Measurements from ENCODE around the gene TRIO. TPM values are rescaled to one million over a fixed set of nuclear protein-coding genes. Genes with fewer than 3 reads are reported as not detected.

The TRIO gene
- total and polyA plus RNA-seq, 2 of the 8 experiments (the other 6 are each of a cell fraction or from before 2014, with no cell fraction given): 35.1 to 69.1 TPM

DNA sequence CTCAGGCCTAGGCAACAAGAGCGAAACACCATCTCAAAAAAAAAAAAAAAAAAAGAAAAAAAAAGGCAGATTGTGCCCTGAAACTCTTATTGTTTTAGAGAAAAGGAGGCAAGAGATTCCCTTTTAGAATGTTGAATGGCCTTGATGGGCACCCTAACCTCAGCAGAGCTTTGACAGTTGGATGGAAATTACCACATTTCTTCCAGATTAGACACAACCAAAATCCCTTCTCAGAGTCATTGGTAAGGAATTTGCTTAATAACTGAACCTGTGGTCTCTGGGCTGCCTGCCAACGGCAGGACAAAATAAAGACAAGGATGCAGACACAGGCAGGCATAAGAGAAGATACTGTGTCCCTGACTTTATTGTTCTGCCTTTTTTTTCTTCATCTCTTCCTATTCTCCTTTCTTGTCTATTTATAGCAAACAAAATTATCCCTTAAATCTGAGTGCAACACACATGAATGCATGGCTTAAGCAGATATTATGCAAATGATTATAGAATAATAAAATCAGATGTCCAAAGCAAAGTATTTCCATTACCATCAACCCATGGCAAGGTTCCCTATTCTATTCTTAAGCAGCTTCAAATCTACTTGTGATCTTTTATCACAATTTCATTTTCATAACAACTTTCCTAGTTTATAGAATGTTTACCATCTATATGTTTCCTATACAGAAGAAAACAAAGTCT is 37.3 kb upstream of the TRIO start:
- Histone ChIP-seq H3K14ac (ENCODE audit: insufficient read length) (no peak overlapping the region), H3K36me3 (ENCODE audit: control insufficient read depth in 2 of 4, insufficient read depth in 4 of 4, low read length in 3 of 4) (no peaks in the 10 kb centered on the region), H3K4me3 (ENCODE audit: extremely low read depth in 1 of 4, insufficient read depth in 2 of 4, low read depth in 3 of 4, low read length in 4 of 4) (no peak overlapping the region), H2AK5ac (ENCODE audit: low read depth, low read length) (no peak overlapping the region), H3K27me3 (replicated peaks in 1 of 4; ENCODE audit: control insufficient read depth in 3 of 4, extremely low read depth in 1 of 4, insufficient read depth in 3 of 4, low read length in 3 of 4) (no peaks in the 10 kb centered on the region; a peak in 2 of 7 replicates), H3K79me2 (ENCODE audit: control insufficient read depth in 1 of 2, insufficient read depth in 2 of 2, low read length in 2 of 2) (no peaks in the 10 kb centered on the region), H2AFZ (ENCODE audit: low read length) (no peak overlapping the region), H3K4me1 (replicated peaks in 1 of 4; ENCODE audit: control insufficient read depth in 3 of 4, insufficient read depth in 4 of 4, low read length in 3 of 4) (peaks cover 0 to 9% (median 1%) of the 10 kb centered on the region in 4 experiments; a peak in 3 of 7 replicates), H2BK15ac (ENCODE audit: low read length) (no peak overlapping the region), H4K20me1 (replicated peaks in 1 of 2; ENCODE audit: control insufficient read depth in 1 of 2, insufficient read depth in 2 of 2, low read length in 2 of 2) (no peaks in the 10 kb centered on the region), H3K18ac (ENCODE audit: extremely low read depth, low read length) (no peak overlapping the region), H2BK5ac (ENCODE audit: low read depth, low read length) (no peak overlapping the region), H3K4me2 (ENCODE audit: insufficient read depth in 1 of 2, low read depth in 2 of 2, low read length in 2 of 2) (no peak overlapping the region), H2BK120ac (replicated peaks; ENCODE audit: low read depth, low read length) (no peak overlapping the region), H3K56ac (replicated peaks; ENCODE audit: insufficient read length, low read depth, low read length) (no peak overlapping the region), H4K91ac (replicated peaks; ENCODE audit: insufficient read length, low read length) (no peak overlapping the region), H3K9ac (replicated peaks in 1 of 4; ENCODE audit: extremely low read depth in 1 of 4, low read depth in 3 of 4, low read length in 3 of 4) (no peak overlapping the region), H4K5ac (ENCODE audit: insufficient read length, low read depth, low read length) (no peak overlapping the region), H3K79me1 (ENCODE audit: low read depth, low read length) (no peaks in the 10 kb centered on the region), H3K23me2 (ENCODE audit: low read depth, low read length) (no peaks in the 10 kb centered on the region), H3K27ac (ENCODE audit: low read depth, low read length) (no peak overlapping the region), H4K8ac (ENCODE audit: extremely low read depth, insufficient read depth, low read length) (no peak overlapping the region), H3K4ac (replicated peaks; ENCODE audit: insufficient read length, low read depth, low read length) (no peak overlapping the region), H3K23ac (ENCODE audit: insufficient read length) (no peak overlapping the region), H2BK12ac (ENCODE audit: low read depth, low read length) (no peak overlapping the region), H2BK20ac (ENCODE audit: low read length) (no peak overlapping the region), H3K9me3 (ENCODE audit: insufficient read depth in 2 of 2, low read depth in 1 of 2, low read length in 1 of 2) (no peaks in the 10 kb centered on the region)
- ChIA-PET POLR2A (ENCODE audit: partially characterized antibody) (no interaction called here), CTCF (ENCODE audit: partially characterized antibody) (interaction anchor here (0.6 to 1.1 kb wide), 4 partner anchors 45 to 164 kb away, joined by 3 read pairs; no protein-coding TSS in a partner anchor)
- WGBS, 2 experiments (ENCODE audit: extremely low coverage in 1 of 2, insufficient coverage in 1 of 2, insufficient read length in 1 of 2, insufficient replicate concordance in 2 of 2, low coverage in 1 of 2, low lambda C conversion rate in 2 of 2, missing lambda C conversion rate in 1 of 2): 39% methylated on average over 2 of the region's 2 CpGs; no CpG with 5 or more reads in 1 of the 2 experiments
- no peak for DNase-seq (ENCODE audit: low read depth in 1 of 2, low spot score in 2 of 2)
- no peak for FAIRE-seq
- TF ChIP-seq CBX5 (IDR thresholded peaks at IDR 0.05; ENCODE audit: low read depth, low read length): no peak
- no peak for TF ChIP-seq ASH2L (IDR thresholded peaks at IDR 0.05; ENCODE audit: low read length)
- TF ChIP-seq, protein P1, sequence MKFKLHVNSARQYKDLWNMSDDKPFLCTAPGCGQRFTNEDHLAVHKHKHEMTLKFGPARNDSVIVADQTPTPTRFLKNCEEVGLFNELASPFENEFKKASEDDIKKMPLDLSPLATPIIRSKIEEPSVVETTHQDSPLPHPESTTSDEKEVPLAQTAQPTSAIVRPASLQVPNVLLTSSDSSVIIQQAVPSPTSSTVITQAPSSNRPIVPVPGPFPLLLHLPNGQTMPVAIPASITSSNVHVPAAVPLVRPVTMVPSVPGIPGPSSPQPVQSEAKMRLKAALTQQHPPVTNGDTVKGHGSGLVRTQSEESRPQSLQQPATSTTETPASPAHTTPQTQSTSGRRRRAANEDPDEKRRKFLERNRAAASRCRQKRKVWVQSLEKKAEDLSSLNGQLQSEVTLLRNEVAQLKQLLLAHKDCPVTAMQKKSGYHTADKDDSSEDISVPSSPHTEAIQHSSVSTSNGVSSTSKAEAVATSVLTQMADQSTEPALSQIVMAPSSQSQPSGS (IDR thresholded peaks at IDR 0.05; ENCODE audit: low read length): no peak
- TF ChIP-seq CTBP2 (IDR thresholded peaks at IDR 0.05; ENCODE audit: borderline replicate concordance, insufficient read depth, insufficient read length, low read length): no peak
- no peak for TF ChIP-seq BCL11A (IDR thresholded peaks at IDR 0.05; ENCODE audit: low read depth in 2 of 2, low read length in 2 of 2)
- no peak for TF ChIP-seq ATF3 (IDR thresholded peaks at IDR 0.05; ENCODE audit: insufficient read depth, low read depth, low read length)
- no peak for TF ChIP-seq KDM1A (IDR thresholded peaks at IDR 0.05; ENCODE audit: borderline replicate concordance, low read length)
- TF ChIP-seq TBP (IDR thresholded peaks at IDR 0.05; ENCODE audit: low read depth, low read length): no peak
- no peak for TF ChIP-seq CHD2 (IDR thresholded peaks at IDR 0.05; ENCODE audit: low read length)
- TF ChIP-seq SP4 (IDR thresholded peaks at IDR 0.05; ENCODE audit: low read length): no peak
